GM12864 (cell line): ENCODE data around the gene ULBP3.
"Not testable (repeated sequence)": the region's sequence is repeated elsewhere in the genome, so short reads cannot be mapped to it uniquely, and the experiment has no call there.

Source experiments
- DNase-seq: peaks from one replicate; pipeline ENCODE4 v3.0.0-alpha.2; 2011; ENCODE audit warnings: low read depth
- H3K4me3 ChIP-seq: 2 replicates; pipeline ENCODE4 v1.5.1; 2011; ENCODE audit warnings: mild to moderate bottlenecking, low read depth, low read length, control low read depth
- CTCF ChIP-seq: IDR thresholded peaks from 2 replicates; pipeline ENCODE4 v1.5.1; 2011; ENCODE audit warnings: low read depth, mild to moderate bottlenecking, moderate library complexity, low read length, control low read depth, inconsistent platforms; ENCODE audit errors: missing control alignments

Gene ULBP3

DNA sequence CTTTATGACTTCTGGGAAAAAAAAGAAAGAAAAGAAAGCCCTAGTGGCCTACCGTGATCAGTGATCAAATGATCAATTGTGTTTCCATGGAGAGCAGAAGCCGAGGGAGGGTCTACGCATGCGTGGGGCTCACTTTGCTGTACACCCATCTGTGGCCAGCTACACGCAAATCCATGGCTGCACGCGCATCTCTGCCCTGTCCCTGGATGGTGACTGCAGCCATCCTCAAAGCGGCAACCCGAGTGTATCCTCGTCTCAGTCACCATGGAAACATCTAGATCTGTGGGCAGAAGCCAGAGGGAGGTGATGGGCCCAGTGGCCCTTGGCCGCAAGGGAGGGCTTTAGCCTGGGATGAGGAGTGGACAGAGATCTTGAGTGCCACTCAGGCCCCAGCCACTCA lies 785 bp upstream of the ULBP3 start:
- no peak for DNase-seq
- no peak for TF ChIP-seq CTCF
- H3K4me3 ChIP-seq, result no peak overlapping the region

DNA sequence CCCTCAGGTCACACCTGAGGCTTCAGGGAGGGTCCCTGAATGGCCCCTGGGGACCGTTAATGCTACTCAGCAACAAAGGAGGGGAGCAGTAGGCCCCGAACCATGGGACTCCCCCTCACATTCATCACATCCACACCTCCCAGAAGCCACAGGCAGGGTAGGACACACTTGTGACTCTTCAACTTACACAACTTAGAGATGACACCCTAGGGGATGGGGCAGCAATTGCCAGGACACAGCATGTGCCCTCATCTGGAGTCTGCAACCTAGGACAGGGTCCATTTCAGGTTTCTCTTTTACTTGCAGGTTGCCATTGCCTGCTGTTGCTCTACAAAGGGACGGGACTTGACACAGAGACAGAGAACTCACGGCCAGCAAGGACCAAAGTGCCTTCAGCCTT lies 770 bp downstream of the ULBP3 start:
- no peak for DNase-seq
- no peak overlapping the region; the same call in 1 of the 2 replicates for H3K4me3 ChIP-seq
- TF ChIP-seq CTCF, result no peak

GRCh38 chr6:150065083-150065482 lies 3.8 kb downstream of the ULBP3 start:
- DNase-seq, result no peak
- TF ChIP-seq CTCF, result no peak

GRCh38 chr6:150063640-150064039 lies 5.3 kb downstream of the ULBP3 start:
- DNase-seq, result no peak
- no peak overlapping the region for H3K4me3 ChIP-seq
- TF ChIP-seq CTCF, result no peak

More at GRCh38 chr6:150065083-150065482, 3.8 kb downstream of the ULBP3 start:
- no peak overlapping the region for H3K4me3 ChIP-seq

- not testable (repeated sequence) for H3K4me3 ChIP-seq, DNase-seq
These were observed 8.9 kb downstream of the ULBP3 start for GRCh38 chr6:150059973-150060372.

- DNase-seq, result no peak
- no peak for TF ChIP-seq CTCF
- no peak overlapping the region for H3K4me3 ChIP-seq
These were observed 9.9 kb downstream of the ULBP3 start for GRCh38 chr6:150058986-150059385.

DNA sequence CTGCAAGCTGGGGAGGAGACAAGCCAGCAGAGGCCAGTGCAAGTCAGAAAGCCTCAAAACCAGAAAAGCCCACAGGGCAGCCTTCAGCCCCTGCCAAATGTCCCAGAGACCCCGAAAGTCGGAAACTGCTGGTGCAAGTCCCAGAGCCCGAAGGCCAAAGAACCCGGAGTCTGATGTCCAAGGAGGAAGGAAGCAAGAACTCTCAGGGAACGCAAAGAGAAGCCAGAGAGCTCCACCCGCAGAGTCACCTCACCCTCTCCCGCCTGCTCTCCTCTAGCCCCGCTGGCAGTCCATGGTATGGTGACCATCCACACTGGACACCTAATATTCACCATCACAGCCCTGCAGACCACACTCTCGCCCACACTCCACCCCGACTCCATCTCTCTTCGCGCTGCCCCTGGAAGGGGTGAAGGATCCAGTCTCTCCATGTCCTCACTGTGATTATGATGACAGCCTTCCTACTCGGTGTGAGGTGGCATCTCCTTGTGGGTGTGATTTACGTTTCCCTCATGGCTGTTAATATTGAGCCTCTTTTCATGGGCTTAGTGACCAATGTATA lies 10.6 kb downstream of the ULBP3 start:
- no peak overlapping the region for H3K4me3 ChIP-seq
- TF ChIP-seq CTCF, result no peak
- DNase-seq, result no peak
